Measurements from ENCODE around the gene IL15. TPM values are rescaled to one million over a fixed set of nuclear protein-coding genes. Genes with fewer than 3 reads are reported as not detected.

The IL15 gene
- total and polyA plus RNA-seq, 2 experiments from 2014 or later = 2.3 to 3.7 TPM

DNA sequence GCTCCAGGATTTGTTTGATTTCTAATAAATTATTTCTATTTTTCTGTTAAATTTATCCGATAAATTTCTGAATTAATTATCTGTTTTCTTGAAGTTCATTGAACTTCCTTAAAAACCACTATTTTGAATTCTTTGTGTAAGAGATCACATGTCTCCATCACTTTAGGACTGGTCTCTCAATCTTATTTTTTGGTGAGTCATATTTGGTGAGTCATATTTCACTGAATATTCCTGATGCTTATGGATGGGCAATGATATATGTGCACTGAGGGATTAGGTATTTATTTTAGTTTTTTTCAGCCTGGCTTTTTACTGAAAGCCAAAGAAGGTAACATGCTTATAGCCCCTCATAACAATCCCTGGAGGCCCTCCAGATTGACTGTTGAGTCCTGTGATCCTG lies 48.5 kb upstream of the IL15 start:
- peaks cover 4% of the 10 kb centered on the region; the same call in 2 of the 3 replicates for H3K4me1 Mint-ChIP-seq
- Histone ChIP-seq H2AFZ (no peak overlapping the region), H3K4me1 (ENCODE audit: insufficient read depth) (no peaks in the 10 kb centered on the region)

More for the DNA sequence above, 48.5 kb upstream of the IL15 start:
- H3K4me3 ChIP-seq = no peak overlapping the region
- Mint-ChIP-seq H3K4me3 (no peak overlapping the region), H3K27ac (no peak overlapping the region), H3K27me3 (ENCODE audit: insufficient read depth, low read depth, poor library complexity) (no peaks in the 10 kb centered on the region), H3K36me3 (ENCODE audit: low read depth) (no peaks in the 10 kb centered on the region), H3K9me3 (no peaks in the 10 kb centered on the region; the same call in 2 of the 3 replicates)
- H3K36me3 ChIP-seq (ENCODE audit: insufficient read depth) = no peaks in the 10 kb centered on the region
- no peak for DNase-seq (ENCODE audit: low spot score)
- no peak overlapping the region for H3K4me2 ChIP-seq
- H3F3A ChIP-seq (replicated peaks; ENCODE audit: low read depth) = no peaks in the 10 kb centered on the region
- no peaks in the 10 kb centered on the region for H3K27me3 ChIP-seq (ENCODE audit: insufficient read depth)
- no peaks in the 10 kb centered on the region for H4K20me1 ChIP-seq (replicated peaks; ENCODE audit: insufficient read depth)
- TF ChIP-seq EZH2 (IDR thresholded peaks at IDR 0.05; ENCODE audit: low read depth, unreplicated experiment) = no peak
- TF ChIP-seq POLR2AphosphoS5 (IDR thresholded peaks at IDR 0.05; ENCODE audit: low read depth) = no peak
- TF ChIP-seq STAT1 (IDR thresholded peaks at IDR 0.05; ENCODE audit: unreplicated experiment) = no peak
- TF ChIP-seq NANOG (IDR thresholded peaks at IDR 0.05; ENCODE audit: borderline replicate concordance) = no peak
- TF ChIP-seq, protein P1, sequence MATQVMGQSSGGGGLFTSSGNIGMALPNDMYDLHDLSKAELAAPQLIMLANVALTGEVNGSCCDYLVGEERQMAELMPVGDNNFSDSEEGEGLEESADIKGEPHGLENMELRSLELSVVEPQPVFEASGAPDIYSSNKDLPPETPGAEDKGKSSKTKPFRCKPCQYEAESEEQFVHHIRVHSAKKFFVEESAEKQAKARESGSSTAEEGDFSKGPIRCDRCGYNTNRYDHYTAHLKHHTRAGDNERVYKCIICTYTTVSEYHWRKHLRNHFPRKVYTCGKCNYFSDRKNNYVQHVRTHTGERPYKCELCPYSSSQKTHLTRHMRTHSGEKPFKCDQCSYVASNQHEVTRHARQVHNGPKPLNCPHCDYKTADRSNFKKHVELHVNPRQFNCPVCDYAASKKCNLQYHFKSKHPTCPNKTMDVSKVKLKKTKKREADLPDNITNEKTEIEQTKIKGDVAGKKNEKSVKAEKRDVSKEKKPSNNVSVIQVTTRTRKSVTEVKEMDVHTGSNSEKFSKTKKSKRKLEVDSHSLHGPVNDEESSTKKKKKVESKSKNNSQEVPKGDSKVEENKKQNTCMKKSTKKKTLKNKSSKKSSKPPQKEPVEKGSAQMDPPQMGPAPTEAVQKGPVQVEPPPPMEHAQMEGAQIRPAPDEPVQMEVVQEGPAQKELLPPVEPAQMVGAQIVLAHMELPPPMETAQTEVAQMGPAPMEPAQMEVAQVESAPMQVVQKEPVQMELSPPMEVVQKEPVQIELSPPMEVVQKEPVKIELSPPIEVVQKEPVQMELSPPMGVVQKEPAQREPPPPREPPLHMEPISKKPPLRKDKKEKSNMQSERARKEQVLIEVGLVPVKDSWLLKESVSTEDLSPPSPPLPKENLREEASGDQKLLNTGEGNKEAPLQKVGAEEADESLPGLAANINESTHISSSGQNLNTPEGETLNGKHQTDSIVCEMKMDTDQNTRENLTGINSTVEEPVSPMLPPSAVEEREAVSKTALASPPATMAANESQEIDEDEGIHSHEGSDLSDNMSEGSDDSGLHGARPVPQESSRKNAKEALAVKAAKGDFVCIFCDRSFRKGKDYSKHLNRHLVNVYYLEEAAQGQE (IDR thresholded peaks at IDR 0.05; ENCODE audit: unreplicated experiment) = no peak
- no peak for TF ChIP-seq CREB1 (CRISPR knock-in tag; IDR thresholded peaks at IDR 0.05; ENCODE audit: low read depth)
- TF ChIP-seq, protein P2, sequence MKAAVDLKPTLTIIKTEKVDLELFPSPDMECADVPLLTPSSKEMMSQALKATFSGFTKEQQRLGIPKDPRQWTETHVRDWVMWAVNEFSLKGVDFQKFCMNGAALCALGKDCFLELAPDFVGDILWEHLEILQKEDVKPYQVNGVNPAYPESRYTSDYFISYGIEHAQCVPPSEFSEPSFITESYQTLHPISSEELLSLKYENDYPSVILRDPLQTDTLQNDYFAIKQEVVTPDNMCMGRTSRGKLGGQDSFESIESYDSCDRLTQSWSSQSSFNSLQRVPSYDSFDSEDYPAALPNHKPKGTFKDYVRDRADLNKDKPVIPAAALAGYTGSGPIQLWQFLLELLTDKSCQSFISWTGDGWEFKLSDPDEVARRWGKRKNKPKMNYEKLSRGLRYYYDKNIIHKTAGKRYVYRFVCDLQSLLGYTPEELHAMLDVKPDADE (IDR thresholded peaks at IDR 0.05) = no peak
- TF ChIP-seq, protein P3, sequence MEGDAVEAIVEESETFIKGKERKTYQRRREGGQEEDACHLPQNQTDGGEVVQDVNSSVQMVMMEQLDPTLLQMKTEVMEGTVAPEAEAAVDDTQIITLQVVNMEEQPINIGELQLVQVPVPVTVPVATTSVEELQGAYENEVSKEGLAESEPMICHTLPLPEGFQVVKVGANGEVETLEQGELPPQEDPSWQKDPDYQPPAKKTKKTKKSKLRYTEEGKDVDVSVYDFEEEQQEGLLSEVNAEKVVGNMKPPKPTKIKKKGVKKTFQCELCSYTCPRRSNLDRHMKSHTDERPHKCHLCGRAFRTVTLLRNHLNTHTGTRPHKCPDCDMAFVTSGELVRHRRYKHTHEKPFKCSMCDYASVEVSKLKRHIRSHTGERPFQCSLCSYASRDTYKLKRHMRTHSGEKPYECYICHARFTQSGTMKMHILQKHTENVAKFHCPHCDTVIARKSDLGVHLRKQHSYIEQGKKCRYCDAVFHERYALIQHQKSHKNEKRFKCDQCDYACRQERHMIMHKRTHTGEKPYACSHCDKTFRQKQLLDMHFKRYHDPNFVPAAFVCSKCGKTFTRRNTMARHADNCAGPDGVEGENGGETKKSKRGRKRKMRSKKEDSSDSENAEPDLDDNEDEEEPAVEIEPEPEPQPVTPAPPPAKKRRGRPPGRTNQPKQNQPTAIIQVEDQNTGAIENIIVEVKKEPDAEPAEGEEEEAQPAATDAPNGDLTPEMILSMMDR (conservative IDR thresholded peaks at IDR 0.05; ENCODE audit: low read depth in 2 of 2) = no peak
- TF ChIP-seq EZH2phosphoT487 (IDR thresholded peaks at IDR 0.05; ENCODE audit: unreplicated experiment) = no peak
- TF ChIP-seq, protein P4, sequence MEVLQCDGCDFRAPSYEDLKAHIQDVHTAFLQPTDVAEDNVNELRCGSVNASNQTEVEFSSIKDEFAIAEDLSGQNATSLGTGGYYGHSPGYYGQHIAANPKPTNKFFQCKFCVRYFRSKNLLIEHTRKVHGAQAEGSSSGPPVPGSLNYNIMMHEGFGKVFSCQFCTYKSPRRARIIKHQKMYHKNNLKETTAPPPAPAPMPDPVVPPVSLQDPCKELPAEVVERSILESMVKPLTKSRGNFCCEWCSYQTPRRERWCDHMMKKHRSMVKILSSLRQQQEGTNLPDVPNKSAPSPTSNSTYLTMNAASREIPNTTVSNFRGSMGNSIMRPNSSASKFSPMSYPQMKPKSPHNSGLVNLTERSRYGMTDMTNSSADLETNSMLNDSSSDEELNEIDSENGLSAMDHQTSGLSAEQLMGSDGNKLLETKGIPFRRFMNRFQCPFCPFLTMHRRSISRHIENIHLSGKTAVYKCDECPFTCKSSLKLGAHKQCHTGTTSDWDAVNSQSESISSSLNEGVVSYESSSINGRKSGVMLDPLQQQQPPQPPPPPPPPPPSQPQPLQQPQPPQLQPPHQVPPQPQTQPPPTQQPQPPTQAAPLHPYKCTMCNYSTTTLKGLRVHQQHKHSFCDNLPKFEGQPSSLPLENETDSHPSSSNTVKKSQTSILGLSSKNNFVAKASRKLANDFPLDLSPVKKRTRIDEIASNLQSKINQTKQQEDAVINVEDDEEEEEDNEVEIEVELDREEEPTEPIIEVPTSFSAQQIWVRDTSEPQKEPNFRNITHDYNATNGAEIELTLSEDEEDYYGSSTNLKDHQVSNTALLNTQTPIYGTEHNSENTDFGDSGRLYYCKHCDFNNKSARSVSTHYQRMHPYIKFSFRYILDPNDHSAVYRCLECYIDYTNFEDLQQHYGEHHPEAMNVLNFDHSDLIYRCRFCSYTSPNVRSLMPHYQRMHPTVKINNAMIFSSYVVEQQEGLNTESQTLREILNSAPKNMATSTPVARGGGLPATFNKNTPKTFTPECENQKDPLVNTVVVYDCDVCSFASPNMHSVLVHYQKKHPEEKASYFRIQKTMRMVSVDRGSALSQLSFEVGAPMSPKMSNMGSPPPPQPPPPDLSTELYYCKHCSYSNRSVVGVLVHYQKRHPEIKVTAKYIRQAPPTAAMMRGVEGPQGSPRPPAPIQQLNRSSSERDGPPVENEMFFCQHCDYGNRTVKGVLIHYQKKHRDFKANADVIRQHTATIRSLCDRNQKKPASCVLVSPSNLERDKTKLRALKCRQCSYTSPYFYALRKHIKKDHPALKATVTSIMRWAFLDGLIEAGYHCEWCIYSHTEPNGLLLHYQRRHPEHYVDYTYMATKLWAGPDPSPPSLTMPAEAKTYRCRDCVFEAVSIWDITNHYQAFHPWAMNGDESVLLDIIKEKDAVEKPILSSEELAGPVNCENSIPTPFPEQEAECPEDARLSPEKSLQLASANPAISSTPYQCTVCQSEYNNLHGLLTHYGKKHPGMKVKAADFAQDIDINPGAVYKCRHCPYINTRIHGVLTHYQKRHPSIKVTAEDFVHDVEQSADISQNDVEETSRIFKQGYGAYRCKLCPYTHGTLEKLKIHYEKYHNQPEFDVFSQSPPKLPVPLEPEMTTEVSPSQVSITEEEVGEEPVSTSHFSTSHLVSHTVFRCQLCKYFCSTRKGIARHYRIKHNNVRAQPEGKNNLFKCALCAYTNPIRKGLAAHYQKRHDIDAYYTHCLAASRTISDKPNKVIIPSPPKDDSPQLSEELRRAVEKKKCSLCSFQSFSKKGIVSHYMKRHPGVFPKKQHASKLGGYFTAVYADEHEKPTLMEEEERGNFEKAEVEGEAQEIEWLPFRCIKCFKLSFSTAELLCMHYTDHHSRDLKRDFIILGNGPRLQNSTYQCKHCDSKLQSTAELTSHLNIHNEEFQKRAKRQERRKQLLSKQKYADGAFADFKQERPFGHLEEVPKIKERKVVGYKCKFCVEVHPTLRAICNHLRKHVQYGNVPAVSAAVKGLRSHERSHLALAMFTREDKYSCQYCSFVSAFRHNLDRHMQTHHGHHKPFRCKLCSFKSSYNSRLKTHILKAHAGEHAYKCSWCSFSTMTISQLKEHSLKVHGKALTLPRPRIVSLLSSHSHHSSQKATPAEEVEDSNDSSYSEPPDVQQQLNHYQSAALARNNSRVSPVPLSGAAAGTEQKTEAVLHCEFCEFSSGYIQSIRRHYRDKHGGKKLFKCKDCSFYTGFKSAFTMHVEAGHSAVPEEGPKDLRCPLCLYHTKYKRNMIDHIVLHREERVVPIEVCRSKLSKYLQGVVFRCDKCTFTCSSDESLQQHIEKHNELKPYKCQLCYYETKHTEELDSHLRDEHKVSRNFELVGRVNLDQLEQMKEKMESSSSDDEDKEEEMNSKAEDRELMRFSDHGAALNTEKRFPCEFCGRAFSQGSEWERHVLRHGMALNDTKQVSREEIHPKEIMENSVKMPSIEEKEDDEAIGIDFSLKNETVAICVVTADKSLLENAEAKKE (CRISPR knock-in tag; IDR thresholded peaks at IDR 0.05) = no peak
- H3K79me2 ChIP-seq (replicated peaks; ENCODE audit: insufficient read depth) = no peaks in the 10 kb centered on the region
- no peak for ATAC-seq
- no peak overlapping the region for H3K27ac ChIP-seq (ENCODE audit: low read depth)
- H3K9me2 ChIP-seq (ENCODE audit: insufficient read depth) = no peaks in the 10 kb centered on the region
